ENCODE data around the gene VPS16.

GRCh38 chr20:2796011-2796660 is 44.4 kb upstream of the VPS16 start:
- TF ChIP-seq STAT6 (CRISPR knock-in tag; conservative IDR thresholded peaks at IDR 0.05; ENCODE audit: low read depth): no peak
- TF ChIP-seq, protein P1, sequence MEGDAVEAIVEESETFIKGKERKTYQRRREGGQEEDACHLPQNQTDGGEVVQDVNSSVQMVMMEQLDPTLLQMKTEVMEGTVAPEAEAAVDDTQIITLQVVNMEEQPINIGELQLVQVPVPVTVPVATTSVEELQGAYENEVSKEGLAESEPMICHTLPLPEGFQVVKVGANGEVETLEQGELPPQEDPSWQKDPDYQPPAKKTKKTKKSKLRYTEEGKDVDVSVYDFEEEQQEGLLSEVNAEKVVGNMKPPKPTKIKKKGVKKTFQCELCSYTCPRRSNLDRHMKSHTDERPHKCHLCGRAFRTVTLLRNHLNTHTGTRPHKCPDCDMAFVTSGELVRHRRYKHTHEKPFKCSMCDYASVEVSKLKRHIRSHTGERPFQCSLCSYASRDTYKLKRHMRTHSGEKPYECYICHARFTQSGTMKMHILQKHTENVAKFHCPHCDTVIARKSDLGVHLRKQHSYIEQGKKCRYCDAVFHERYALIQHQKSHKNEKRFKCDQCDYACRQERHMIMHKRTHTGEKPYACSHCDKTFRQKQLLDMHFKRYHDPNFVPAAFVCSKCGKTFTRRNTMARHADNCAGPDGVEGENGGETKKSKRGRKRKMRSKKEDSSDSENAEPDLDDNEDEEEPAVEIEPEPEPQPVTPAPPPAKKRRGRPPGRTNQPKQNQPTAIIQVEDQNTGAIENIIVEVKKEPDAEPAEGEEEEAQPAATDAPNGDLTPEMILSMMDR (IDR thresholded peaks at IDR 0.05): no peak
- no peak for TF ChIP-seq ESRRA (CRISPR knock-in tag; IDR thresholded peaks at IDR 0.05; ENCODE audit: borderline replicate concordance)
- TF ChIP-seq FOXP1 (CRISPR knock-in tag; IDR thresholded peaks at IDR 0.05; ENCODE audit: borderline replicate concordance): no peak
- no peak for TF ChIP-seq NR2C2 (CRISPR knock-in tag; IDR thresholded peaks at IDR 0.05)
- TF ChIP-seq, protein P2, sequence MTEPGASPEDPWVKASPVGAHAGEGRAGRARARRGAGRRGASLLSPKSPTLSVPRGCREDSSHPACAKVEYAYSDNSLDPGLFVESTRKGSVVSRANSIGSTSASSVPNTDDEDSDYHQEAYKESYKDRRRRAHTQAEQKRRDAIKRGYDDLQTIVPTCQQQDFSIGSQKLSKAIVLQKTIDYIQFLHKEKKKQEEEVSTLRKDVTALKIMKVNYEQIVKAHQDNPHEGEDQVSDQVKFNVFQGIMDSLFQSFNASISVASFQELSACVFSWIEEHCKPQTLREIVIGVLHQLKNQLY (CRISPR knock-in tag; IDR thresholded peaks at IDR 0.05): no peak
- TF ChIP-seq NR1H2 (CRISPR knock-in tag; IDR thresholded peaks at IDR 0.05): no peak
- TF ChIP-seq SP1 (CRISPR knock-in tag; conservative IDR thresholded peaks at IDR 0.05): no peak
- TF ChIP-seq RELA (CRISPR knock-in tag; IDR thresholded peaks at IDR 0.05; ENCODE audit: borderline replicate concordance): no peak
- no peak for TF ChIP-seq CREM (CRISPR knock-in tag; IDR thresholded peaks at IDR 0.05)
- TF ChIP-seq, protein P3, sequence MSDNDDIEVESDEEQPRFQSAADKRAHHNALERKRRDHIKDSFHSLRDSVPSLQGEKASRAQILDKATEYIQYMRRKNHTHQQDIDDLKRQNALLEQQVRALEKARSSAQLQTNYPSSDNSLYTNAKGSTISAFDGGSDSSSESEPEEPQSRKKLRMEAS (CRISPR knock-in tag; IDR thresholded peaks at IDR 0.05): no peak
- TF ChIP-seq USF1 (CRISPR knock-in tag; IDR thresholded peaks at IDR 0.05): no peak
- TF ChIP-seq TP53 (CRISPR knock-in tag; IDR thresholded peaks at IDR 0.05): no peak
